HepG2 (cell line): ENCODE results near the gene COG8. TPM values are rescaled to one million over a fixed set of nuclear protein-coding genes. Genes with fewer than 3 reads are reported as not detected.
A peak's percentile ranks its signal among the peaks of the same experiment; 100 is the strongest.

ENCODE experiments used
- ARNT2 ChIP-seq: sonication (generic); formaldehyde crosslinking; IDR thresholded peaks from 2 replicates; pipeline ENCODE4 v1.8.0; 2022; ENCODE audit warnings: mild to moderate bottlenecking, low read depth, missing genetic modification reagents, moderate library complexity
- ATRX ChIP-seq: sonication (generic); formaldehyde crosslinking; IDR thresholded peaks from 2 replicates; pipeline ENCODE4 v1.4.0; 2020; ENCODE audit warnings: missing genetic modification reagents, borderline replicate concordance
- CBFB ChIP-seq: sonication (generic); formaldehyde crosslinking; IDR thresholded peaks from 2 replicates; pipeline ENCODE4 v1.4.0; 2020; ENCODE audit warnings: missing genetic modification reagents
- DNMT3B ChIP-seq: conservative IDR thresholded peaks from 2 replicates; pipeline ENCODE4 v1.6.1; 2016; ENCODE audit warnings: missing biosample characterization, control low read depth
- FOXJ3 ChIP-seq: sonication (generic); formaldehyde crosslinking; IDR thresholded peaks from 2 replicates; pipeline ENCODE4 v1.4.0; 2020; ENCODE audit warnings: missing genetic modification reagents, mild to moderate bottlenecking, borderline replicate concordance
- FOXM1 ChIP-seq: sonication (generic); formaldehyde crosslinking; IDR thresholded peaks from 2 replicates; pipeline ENCODE4 v1.5.0; 2020; ENCODE audit warnings: missing genetic modification reagents
- HHEX ChIP-seq: IDR thresholded peaks from 2 replicates; pipeline ENCODE4 v1.6.1; 2016; ENCODE audit warnings: control low read depth
- JDP2 ChIP-seq: sonication (generic); formaldehyde crosslinking; IDR thresholded peaks from 2 replicates; pipeline ENCODE4 v1.8.1; 2022; ENCODE audit warnings: missing genetic modification reagents, borderline replicate concordance
- MTF2 ChIP-seq: sonication (generic); formaldehyde crosslinking; IDR thresholded peaks from 2 replicates; pipeline ENCODE4 v1.5.0; 2020; ENCODE audit warnings: missing genetic modification reagents, borderline replicate concordance
- PHF21A ChIP-seq: sonication (generic); formaldehyde crosslinking; IDR thresholded peaks from 2 replicates; pipeline ENCODE4 v1.5.0; 2020; ENCODE audit warnings: mild to moderate bottlenecking, missing genetic modification reagents
- RNF219 ChIP-seq: sonication (generic); formaldehyde crosslinking; IDR thresholded peaks from 2 replicates; pipeline ENCODE4 v1.5.0; 2020; ENCODE audit warnings: mild to moderate bottlenecking, missing genetic modification reagents
- SMYD3 ChIP-seq: sonication (generic); formaldehyde crosslinking; IDR thresholded peaks from 2 replicates; pipeline ENCODE4 v1.8.1; 2023; ENCODE audit warnings: mild to moderate bottlenecking, missing genetic modification reagents
- SNAPC2 ChIP-seq: sonication (generic); formaldehyde crosslinking; IDR thresholded peaks from 2 replicates; pipeline ENCODE4 v1.8.1; 2022; ENCODE audit warnings: mild to moderate bottlenecking, missing genetic modification reagents
- TCF7L2 ChIP-seq: IDR thresholded peaks from 2 replicates; pipeline ENCODE4 v1.6.1; 2011; ENCODE audit warnings: mild to moderate bottlenecking, low read depth, low read length, moderate library complexity
- ZIK1 ChIP-seq: sonication (generic); formaldehyde crosslinking; IDR thresholded peaks from 2 replicates; pipeline ENCODE4 v1.5.0; 2020; ENCODE audit warnings: mild to moderate bottlenecking, low read depth, missing genetic modification reagents, borderline replicate concordance
- ZNF20 ChIP-seq: sonication (generic); formaldehyde crosslinking; IDR thresholded peaks from 2 replicates; pipeline ENCODE4 v1.4.0; 2020; ENCODE audit warnings: mild to moderate bottlenecking, moderate library complexity, missing genetic modification reagents
- ZNF232 ChIP-seq: sonication (generic); formaldehyde crosslinking; IDR thresholded peaks from 2 replicates; pipeline ENCODE4 v1.4.0; 2020; ENCODE audit warnings: missing genetic modification reagents, borderline replicate concordance
- ZNF557 ChIP-seq: sonication (generic); formaldehyde crosslinking; IDR thresholded peaks from 2 replicates; pipeline ENCODE4 v1.4.0; 2020; ENCODE audit warnings: missing genetic modification reagents
- ZNF577 ChIP-seq: sonication (generic); formaldehyde crosslinking; IDR thresholded peaks from 2 replicates; pipeline ENCODE4 v1.4.0; 2020; ENCODE audit warnings: mild to moderate bottlenecking, low read depth, missing genetic modification reagents, borderline replicate concordance
- ZNF674 ChIP-seq: sonication (generic); formaldehyde crosslinking; IDR thresholded peaks from 2 replicates; pipeline ENCODE4 v1.5.0; 2020; ENCODE audit warnings: low read depth, mild to moderate bottlenecking, missing genetic modification reagents
- polyA plus RNA-seq, 8 experiments: library from polyadenylated mRNA; depleted of rRNA in 3 of 8; stranded (reverse) in 7 of 8; unstranded in 1 of 8; fragments of >200 nt; fragmentation: Illumina TruSeq in 4 of 8; extraction: Trizol in 4 of 8; gene quantifications; 2 replicates each; pipeline versions ENCODE4 v1.2.1 to v1.2.3, GENCODE V29; 2011 to 2016; ENCODE audit warnings: low read depth in 4 of 8, missing spikeins in 1 of 8, mixed read lengths in 1 of 8; ENCODE audit not compliant: insufficient read depth in 1 of 8
- total RNA-seq, 5 experiments: library from RNA; depleted of rRNA; stranded (reverse); fragments of >200 nt; fragmentation: Illumina TruSeq; extraction: Trizol; gene quantifications; 2 replicates each; pipeline ENCODE4 v1.2.3, GENCODE V29; 2016; ENCODE audit warnings: low read depth in 1 of 5
- TF ChIP-seq, protein P1 (sequence below): sonication (generic); formaldehyde crosslinking; IDR thresholded peaks from 2 replicates; pipeline ENCODE4 v1.9.0; 2021; ENCODE audit warnings: missing genetic modification reagents, mild to moderate bottlenecking, borderline replicate concordance
- TF ChIP-seq, protein P2 (sequence below): IDR thresholded peaks from 2 replicates; pipeline ENCODE4 v1.6.1; 2016; ENCODE audit warnings: low read depth, control low read depth

The COG8 gene
- total and polyA plus RNA-seq, 2 of the 13 experiments (the other 11 are each of a cell fraction or from before 2014, with no cell fraction given) = 45.5 to 52.1 TPM

DNA sequence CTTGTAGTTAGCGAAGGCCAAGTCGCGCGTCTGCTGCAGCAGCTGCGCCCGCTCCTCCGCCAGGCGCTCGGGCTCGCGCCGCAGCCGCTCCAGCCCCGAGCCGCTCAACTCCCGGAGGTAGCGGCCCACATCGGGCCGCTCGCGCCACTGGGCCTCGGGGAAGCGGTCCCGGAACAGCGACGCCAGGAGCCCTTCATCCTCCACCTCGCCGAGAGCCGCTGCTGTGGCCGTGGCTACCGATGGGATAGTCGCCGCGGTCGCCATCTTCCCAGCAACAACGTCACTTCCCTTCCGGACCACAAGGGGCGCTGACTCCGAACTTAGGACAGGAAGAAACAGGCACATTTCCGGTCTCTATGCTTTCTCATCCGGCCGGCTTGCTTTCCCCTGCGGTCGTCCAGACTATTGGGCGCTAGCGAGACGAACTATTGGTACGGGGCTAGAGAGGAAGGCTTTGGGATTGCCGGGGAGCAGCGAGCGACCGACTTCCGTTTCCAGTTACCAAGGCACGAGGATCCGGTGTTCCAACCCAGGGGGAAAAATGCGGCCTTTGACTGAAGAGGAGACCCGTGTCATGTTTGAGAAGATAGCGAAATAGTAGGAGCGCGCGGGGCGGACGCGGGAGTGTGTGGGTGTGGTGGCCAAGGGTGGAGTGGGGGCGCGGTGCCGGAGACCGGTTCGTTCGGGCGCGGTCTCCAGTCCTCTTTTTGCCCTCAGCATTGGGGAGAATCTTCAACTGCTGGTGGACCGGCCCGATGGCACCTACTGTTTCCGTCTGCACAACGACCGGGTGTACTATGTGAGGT lies at the start of gene COG8, which contains the start of gene NIP7 (continued):
- TF ChIP-seq, protein P1, sequence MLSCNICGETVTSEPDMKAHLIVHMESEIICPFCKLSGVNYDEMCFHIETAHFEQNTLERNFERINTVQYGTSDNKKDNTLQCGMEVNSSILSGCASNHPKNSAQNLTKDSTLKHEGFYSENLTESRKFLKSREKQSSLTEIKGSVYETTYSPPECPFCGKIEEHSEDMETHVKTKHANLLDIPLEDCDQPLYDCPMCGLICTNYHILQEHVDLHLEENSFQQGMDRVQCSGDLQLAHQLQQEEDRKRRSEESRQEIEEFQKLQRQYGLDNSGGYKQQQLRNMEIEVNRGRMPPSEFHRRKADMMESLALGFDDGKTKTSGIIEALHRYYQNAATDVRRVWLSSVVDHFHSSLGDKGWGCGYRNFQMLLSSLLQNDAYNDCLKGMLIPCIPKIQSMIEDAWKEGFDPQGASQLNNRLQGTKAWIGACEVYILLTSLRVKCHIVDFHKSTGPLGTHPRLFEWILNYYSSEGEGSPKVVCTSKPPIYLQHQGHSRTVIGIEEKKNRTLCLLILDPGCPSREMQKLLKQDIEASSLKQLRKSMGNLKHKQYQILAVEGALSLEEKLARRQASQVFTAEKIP (CRISPR knock-in tag) = no peak
- TF ChIP-seq ZNF232 (CRISPR knock-in tag) (peak; percentile 90), ZNF20 (peak; percentile 25; the same call in 1 of the 2 replicates), DNMT3B (peak; percentile 95), SMYD3 (CRISPR knock-in tag) (peak; percentile 59; the same call in 1 of the 2 replicates), MTF2 (no peak; the same call in 1 of the 2 replicates), ZNF557 (peak; percentile 93; the same call in 1 of the 2 replicates), FOXM1 (CRISPR knock-in tag) (no peak), JDP2 (peak; percentile 21; the same call in 1 of the 2 replicates), FOXJ3 (CRISPR knock-in tag) (peak; percentile 83), HHEX (CRISPR knock-in tag) (0 out of 2 replicates have a peak, but pooled peaks have one; percentile 36), TCF7L2 (no peak), ARNT2 (CRISPR knock-in tag) (peak; percentile 85), ZNF577 (no peak), ZIK1 (CRISPR knock-in tag) (peak; percentile 92; the same call in 1 of the 2 replicates), CBFB (CRISPR knock-in tag) (peak; percentile 88), ZNF674 (CRISPR knock-in tag) (0 out of 2 replicates have a peak, but pooled peaks have one; percentile 81), ATRX (no peak), PHF21A (peak; percentile 95), SNAPC2 (CRISPR knock-in tag) (peak; percentile 86), RNF219 (CRISPR knock-in tag) (no peak)
- TF ChIP-seq, protein P2, sequence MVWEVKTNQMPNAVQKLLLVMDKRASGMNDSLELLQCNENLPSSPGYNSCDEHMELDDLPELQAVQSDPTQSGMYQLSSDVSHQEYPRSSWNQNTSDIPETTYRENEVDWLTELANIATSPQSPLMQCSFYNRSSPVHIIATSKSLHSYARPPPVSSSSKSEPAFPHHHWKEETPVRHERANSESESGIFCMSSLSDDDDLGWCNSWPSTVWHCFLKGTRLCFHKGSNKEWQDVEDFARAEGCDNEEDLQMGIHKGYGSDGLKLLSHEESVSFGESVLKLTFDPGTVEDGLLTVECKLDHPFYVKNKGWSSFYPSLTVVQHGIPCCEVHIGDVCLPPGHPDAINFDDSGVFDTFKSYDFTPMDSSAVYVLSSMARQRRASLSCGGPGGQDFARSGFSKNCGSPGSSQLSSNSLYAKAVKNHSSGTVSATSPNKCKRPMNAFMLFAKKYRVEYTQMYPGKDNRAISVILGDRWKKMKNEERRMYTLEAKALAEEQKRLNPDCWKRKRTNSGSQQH (CRISPR knock-in tag) = peak; percentile 83
